ENCODE data around the gene FCAR.
"Not testable (repeated sequence)": the region's sequence is repeated elsewhere in the genome, so short reads cannot be mapped to it uniquely, and the experiment has no call there.

FCAR gene

GRCh38 chr19:54921082-54921481 lies 47.0 kb downstream of the FCAR start:
- TF ChIP-seq CTCF (IDR thresholded peaks at IDR 0.05; ENCODE audit: insufficient read depth, missing control alignments), result no peak
- DNase-seq (ENCODE audit: insufficient read length, low spot score) (no peak), FAIRE-seq (no peak)

GRCh38 chr19:54923276-54923675 lies 49.2 kb downstream of the FCAR start:
- no peak for TF ChIP-seq CTCF (IDR thresholded peaks at IDR 0.05; ENCODE audit: insufficient read depth, missing control alignments)
- FAIRE-seq (no peak), DNase-seq (ENCODE audit: insufficient read length, low spot score) (no peak)

GRCh38 chr19:54928299-54928698 lies 54.3 kb downstream of the FCAR start:
- FAIRE-seq (no peak), DNase-seq (ENCODE audit: insufficient read length, low spot score) (no peak)
- TF ChIP-seq CTCF (IDR thresholded peaks at IDR 0.05; ENCODE audit: insufficient read depth, missing control alignments), result no peak

- no peak for DNase-seq (ENCODE audit: insufficient read length, low spot score)
- no peak for FAIRE-seq
Measured at GRCh38 chr19:54937926-54938325, 63.9 kb downstream of the FCAR start.

GRCh38 chr19:54938906-54939305 lies 64.9 kb downstream of the FCAR start:
- FAIRE-seq, result no peak
- no peak for TF ChIP-seq CTCF (IDR thresholded peaks at IDR 0.05; ENCODE audit: insufficient read depth, missing control alignments)
- DNase-seq (ENCODE audit: insufficient read length, low spot score), result no peak

More at GRCh38 chr19:54937926-54938325, 63.9 kb downstream of the FCAR start:
- TF ChIP-seq CTCF (IDR thresholded peaks at IDR 0.05; ENCODE audit: insufficient read depth, missing control alignments), result no peak

GRCh38 chr19:54939538-54939937 lies 65.5 kb downstream of the FCAR start:
- FAIRE-seq; DNase-seq (ENCODE audit: insufficient read length, low spot score): not testable (repeated sequence)

Data from D721Med (cell line).